ENCODE results near the gene AMBRA1.

AMBRA1 gene

DNA sequence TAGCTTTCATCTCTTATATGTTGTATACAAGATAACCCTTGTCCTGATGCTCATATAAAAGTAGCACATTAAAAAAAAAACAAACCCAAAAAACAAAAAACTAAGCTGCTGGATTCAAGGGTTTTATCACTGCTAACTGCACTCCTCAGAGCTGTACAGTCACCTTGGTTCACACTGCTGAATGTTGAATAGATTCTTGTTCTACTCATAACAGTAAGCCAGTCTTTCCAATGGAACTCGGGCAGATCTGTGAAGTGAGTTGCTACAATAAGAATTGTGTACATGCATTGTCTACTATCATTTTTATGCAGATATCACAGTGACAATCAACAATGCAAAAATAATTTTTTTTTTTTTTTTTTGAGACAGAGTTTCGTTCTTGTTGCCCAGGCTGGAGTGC, 18.5 kb upstream of the AMBRA1 start:
- TF ChIP-seq RAD21 (IDR thresholded peaks at IDR 0.05; ENCODE audit: low read depth): no peak
- no peak for TF ChIP-seq TEAD4 (IDR thresholded peaks at IDR 0.05)
- TF ChIP-seq EP300 (IDR thresholded peaks at IDR 0.05; ENCODE audit: borderline replicate concordance): no peak
- no peak for TF ChIP-seq TCF12 (IDR thresholded peaks at IDR 0.05; ENCODE audit: low read depth)
- TF ChIP-seq MAX (IDR thresholded peaks at IDR 0.05): no peak
- TF ChIP-seq, protein P1, sequence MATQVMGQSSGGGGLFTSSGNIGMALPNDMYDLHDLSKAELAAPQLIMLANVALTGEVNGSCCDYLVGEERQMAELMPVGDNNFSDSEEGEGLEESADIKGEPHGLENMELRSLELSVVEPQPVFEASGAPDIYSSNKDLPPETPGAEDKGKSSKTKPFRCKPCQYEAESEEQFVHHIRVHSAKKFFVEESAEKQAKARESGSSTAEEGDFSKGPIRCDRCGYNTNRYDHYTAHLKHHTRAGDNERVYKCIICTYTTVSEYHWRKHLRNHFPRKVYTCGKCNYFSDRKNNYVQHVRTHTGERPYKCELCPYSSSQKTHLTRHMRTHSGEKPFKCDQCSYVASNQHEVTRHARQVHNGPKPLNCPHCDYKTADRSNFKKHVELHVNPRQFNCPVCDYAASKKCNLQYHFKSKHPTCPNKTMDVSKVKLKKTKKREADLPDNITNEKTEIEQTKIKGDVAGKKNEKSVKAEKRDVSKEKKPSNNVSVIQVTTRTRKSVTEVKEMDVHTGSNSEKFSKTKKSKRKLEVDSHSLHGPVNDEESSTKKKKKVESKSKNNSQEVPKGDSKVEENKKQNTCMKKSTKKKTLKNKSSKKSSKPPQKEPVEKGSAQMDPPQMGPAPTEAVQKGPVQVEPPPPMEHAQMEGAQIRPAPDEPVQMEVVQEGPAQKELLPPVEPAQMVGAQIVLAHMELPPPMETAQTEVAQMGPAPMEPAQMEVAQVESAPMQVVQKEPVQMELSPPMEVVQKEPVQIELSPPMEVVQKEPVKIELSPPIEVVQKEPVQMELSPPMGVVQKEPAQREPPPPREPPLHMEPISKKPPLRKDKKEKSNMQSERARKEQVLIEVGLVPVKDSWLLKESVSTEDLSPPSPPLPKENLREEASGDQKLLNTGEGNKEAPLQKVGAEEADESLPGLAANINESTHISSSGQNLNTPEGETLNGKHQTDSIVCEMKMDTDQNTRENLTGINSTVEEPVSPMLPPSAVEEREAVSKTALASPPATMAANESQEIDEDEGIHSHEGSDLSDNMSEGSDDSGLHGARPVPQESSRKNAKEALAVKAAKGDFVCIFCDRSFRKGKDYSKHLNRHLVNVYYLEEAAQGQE (IDR thresholded peaks at IDR 0.05; ENCODE audit: low read depth): no peak
- TF ChIP-seq ZBTB7A (IDR thresholded peaks at IDR 0.05; ENCODE audit: low read depth): no peak
- no peak for TF ChIP-seq NFIC (IDR thresholded peaks at IDR 0.05)
- no peak for TF ChIP-seq CEBPB (IDR thresholded peaks at IDR 0.05)

- TF ChIP-seq MAX (IDR thresholded peaks at IDR 0.05): no peak
These were observed 17.9 kb upstream of the AMBRA1 start for GRCh38 chr11:46611526-46612304.

DNA sequence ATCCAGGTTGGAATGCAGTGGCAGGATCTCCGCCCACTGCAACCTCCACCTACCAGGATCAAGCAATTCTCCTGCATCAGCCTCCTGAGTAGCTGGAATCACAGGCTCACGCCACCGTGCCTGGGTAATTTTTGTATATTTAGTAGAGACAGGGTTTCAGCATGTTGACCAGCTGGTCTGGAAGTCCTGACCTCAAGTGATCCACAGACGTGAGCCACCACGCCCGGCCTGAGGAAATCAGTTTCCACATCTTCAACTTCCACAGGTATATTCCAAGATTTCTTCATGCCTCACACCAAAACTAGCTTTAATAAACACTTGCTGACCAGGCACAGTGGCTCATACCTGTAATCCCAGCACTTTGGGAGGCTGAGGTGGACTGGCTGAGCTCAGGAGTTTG, 15.6 kb upstream of the AMBRA1 start:
- TF ChIP-seq MAX (IDR thresholded peaks at IDR 0.05) (no peak), FOXM1 (IDR thresholded peaks at IDR 0.05; ENCODE audit: borderline replicate concordance, low read depth) (no peak), CEBPB (IDR thresholded peaks at IDR 0.05) (no peak), YY1 (IDR thresholded peaks at IDR 0.05; ENCODE audit: low read depth) (no peak), TAF1 (IDR thresholded peaks at IDR 0.05; ENCODE audit: low read depth) (no peak), NFIC (IDR thresholded peaks at IDR 0.05) (no peak)
- TF ChIP-seq, protein P1 (IDR thresholded peaks at IDR 0.05; ENCODE audit: low read depth): no peak

GRCh38 chr11:46607516-46607915, 13.7 kb upstream of the AMBRA1 start:
- TF ChIP-seq, protein P1 (IDR thresholded peaks at IDR 0.05; ENCODE audit: low read depth): no peak
- TF ChIP-seq TAF1 (IDR thresholded peaks at IDR 0.05; ENCODE audit: low read depth) (no peak), CEBPB (IDR thresholded peaks at IDR 0.05) (no peak), CREB1 (IDR thresholded peaks at IDR 0.05; ENCODE audit: low read depth) (no peak), TCF12 (IDR thresholded peaks at IDR 0.05; ENCODE audit: low read depth) (no peak), MAX (IDR thresholded peaks at IDR 0.05) (no peak), YY1 (IDR thresholded peaks at IDR 0.05; ENCODE audit: low read depth) (no peak), FOXM1 (IDR thresholded peaks at IDR 0.05; ENCODE audit: borderline replicate concordance, low read depth) (no peak), TEAD4 (IDR thresholded peaks at IDR 0.05) (no peak), RAD21 (IDR thresholded peaks at IDR 0.05; ENCODE audit: low read depth) (no peak), EP300 (IDR thresholded peaks at IDR 0.05; ENCODE audit: borderline replicate concordance) (no peak), NFIC (IDR thresholded peaks at IDR 0.05) (no peak), ZBTB7A (IDR thresholded peaks at IDR 0.05; ENCODE audit: low read depth) (no peak), EGR1 (IDR thresholded peaks at IDR 0.05) (no peak)
- TF ChIP-seq, protein P2, sequence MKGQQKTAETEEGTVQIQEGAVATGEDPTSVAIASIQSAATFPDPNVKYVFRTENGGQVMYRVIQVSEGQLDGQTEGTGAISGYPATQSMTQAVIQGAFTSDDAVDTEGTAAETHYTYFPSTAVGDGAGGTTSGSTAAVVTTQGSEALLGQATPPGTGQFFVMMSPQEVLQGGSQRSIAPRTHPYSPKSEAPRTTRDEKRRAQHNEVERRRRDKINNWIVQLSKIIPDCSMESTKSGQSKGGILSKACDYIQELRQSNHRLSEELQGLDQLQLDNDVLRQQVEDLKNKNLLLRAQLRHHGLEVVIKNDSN (IDR thresholded peaks at IDR 0.05): no peak

- TF ChIP-seq ZBTB7A (IDR thresholded peaks at IDR 0.05; ENCODE audit: low read depth): no peak
- no peak for TF ChIP-seq YY1 (IDR thresholded peaks at IDR 0.05; ENCODE audit: low read depth)
- no peak for TF ChIP-seq MAX (IDR thresholded peaks at IDR 0.05)
- no peak for TF ChIP-seq TCF12 (IDR thresholded peaks at IDR 0.05; ENCODE audit: low read depth)
These were observed 11.0 kb upstream of the AMBRA1 start for GRCh38 chr11:46604796-46605195.

All from Ishikawa (cell line).